Activated CD4-positive, alpha-beta T cell treated with anti-CD3 and anti-CD28 coated beads, Interleukin-2, amount 50 U/mL, for 16 hours (primary cell): ENCODE measurements around the gene MRPL44.
"Not testable (repeated sequence)": the region's sequence is repeated elsewhere in the genome, so short reads cannot be mapped to it uniquely, and the experiment has no call there.

ENCODE experiments used
- DNase-seq: peaks from one replicate; pipeline ENCODE4 v3.0.0-alpha.2; 2020

MRPL44 gene

GRCh38 chr2:223972656-223973102 lies 15.4 kb downstream of the MRPL44 start:
- no peak for DNase-seq

DNA sequence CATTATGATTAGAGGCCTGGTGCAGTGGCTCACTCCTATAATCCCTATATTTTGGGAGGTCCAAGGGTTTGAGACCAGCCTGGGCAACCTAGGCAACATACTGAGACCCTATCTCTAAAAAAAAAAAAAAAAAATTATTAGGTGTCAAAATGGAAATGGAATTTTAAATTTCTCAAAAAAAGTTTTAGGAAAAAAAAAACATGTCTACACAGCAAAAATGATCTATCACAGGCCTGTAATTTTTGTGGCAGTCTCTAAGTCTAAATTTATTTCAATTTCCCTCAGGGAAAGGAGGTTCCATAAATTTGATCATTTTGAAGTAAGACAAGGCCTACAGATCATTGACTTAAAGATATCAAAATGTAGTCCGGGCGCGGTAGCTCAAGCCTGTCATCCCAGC lies 16.3 kb downstream of the MRPL44 start:
- DNase-seq: no peak

DNA sequence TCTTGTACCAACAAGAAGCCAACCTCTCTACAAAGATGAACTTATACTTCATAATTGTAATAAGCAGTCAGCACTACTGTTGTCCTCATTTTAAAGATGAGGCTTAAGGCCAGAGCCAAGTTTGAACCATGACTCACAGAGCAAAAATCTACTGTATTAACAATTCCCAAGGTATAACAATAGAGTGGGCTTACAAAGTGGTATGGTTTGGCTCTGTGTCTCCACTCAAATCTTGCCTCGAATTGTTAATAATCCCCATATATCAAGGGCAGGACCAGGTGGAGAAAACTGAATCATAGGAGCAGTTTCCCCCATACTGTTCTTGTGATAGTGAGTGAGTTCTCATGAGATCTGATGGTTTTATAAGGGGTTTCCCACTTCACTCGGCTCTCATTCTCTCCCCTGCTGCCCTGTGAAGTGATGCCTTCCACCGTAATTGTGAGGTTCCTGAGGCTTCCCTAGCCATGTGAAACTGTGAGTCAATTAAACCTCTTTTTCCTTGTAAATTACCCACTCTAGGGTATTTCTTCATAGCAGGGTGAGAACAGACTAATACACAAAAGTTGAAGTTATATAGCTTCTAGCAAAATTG lies 19.5 kb downstream of the MRPL44 start:
- no peak for DNase-seq

DNA sequence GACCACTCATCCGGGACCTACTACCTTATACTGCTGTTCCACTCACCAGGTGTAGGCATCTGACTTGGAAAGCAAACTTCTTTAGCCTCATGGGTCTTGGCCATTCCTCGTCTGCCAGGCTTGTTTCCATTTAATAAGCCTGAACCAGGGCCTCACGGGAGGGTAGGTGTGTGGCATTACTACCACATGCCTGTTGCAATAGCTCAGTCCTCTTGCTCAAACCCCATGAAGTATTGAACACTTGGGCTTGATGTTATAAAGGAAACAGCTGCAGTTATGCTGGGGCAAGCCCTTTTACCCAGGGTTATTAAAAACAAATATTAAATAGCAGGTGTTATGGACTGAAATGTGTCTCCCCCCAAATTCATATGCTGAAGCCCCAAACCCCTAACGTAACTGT lies 21.2 kb downstream of the MRPL44 start:
- no peak for DNase-seq

DNA sequence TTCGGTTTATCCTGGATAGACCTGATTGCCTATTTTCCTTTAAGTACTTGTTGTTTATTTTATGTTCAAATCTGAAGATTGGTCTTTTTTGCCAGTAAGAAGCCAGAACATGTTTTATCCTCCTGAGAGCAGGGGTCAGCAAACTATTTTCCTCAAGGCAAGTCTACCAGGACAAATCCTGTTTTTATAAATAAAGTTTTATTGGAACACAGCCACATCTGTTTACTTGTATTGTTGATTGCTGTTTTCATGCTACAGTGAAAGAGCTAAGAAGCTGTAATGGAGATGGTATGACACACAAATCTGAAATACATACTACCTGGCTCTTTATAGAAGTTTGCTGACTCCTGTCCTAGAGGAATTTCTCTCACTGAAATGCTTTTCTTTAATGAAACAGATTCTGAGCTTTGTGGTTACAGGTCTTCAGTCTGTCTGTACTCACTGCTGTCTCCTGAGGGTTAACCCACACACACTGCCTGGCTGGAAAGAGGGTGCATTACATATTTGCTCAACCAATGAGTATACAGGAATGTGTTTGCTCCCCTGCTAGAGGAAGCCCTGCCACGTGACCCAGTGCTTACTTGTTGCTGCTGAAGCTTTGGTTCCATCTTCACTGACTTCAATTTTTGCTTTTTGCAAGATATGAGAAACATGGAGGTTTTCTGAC lies 22.6 kb downstream of the MRPL44 start:
- no peak for DNase-seq

DNA sequence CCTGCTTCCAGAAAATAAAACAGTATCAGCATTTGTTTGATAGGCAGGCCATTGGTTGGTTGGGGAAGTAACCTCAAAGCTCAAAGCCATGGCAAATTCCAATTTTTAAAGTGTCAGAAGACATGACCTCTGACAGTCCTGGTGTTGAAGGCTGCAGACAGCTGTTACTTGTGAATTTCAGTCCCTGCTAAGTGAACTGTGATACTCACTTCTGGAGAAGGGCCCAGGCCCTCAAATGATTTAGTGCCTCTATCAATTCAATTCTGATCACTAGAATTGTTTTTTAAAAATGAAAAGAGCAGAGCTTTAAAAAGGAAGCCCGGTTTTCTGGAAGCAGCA lies 23.1 kb downstream of the MRPL44 start:
- no peak for DNase-seq

DNA sequence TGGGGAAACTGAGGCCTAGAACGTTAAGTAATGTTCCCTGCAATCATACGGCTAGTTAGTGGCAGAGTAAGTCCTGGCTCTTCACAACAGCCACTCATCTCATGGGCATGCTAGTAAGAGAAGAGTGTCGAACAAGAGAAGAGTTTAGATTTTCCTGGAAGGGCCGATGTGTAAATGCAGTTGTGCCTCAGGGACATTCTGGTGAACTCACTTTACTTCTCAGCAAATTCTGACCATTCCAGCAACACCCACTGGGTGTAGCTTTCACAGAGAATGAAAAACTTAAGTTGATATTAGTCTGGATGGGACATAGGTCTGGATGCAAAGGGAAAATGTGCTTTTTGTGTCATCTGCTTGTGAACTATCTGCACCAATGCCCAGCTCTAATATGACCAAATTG lies 23.5 kb downstream of the MRPL44 start:
- DNase-seq: no peak

DNA sequence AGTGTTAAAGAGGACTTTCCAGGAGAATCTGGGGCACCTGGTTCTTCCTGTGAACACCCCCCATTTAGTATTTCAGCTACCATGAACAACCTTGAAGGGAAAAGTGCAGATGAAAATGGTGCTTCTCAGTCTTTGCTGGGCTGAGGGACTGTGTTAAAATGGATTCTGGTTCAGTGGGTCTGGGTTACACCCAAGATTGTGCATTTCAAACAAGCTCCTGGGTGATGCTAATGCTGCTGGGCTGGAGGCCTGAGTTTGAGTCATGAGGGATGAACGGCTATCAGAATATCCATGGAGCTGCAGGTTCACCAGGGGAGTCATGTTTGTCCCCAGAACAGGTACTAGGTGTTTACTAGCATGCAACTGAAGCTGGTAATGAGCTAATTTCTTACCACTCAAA lies 24.0 kb downstream of the MRPL44 start:
- no peak for DNase-seq

- DNase-seq: no peak
Measured at GRCh38 chr2:223989206-223989855, 32.1 kb downstream of the MRPL44 start.

GRCh38 chr2:223989856-223990232 lies 32.6 kb downstream of the MRPL44 start:
- DNase-seq: no peak

DNA sequence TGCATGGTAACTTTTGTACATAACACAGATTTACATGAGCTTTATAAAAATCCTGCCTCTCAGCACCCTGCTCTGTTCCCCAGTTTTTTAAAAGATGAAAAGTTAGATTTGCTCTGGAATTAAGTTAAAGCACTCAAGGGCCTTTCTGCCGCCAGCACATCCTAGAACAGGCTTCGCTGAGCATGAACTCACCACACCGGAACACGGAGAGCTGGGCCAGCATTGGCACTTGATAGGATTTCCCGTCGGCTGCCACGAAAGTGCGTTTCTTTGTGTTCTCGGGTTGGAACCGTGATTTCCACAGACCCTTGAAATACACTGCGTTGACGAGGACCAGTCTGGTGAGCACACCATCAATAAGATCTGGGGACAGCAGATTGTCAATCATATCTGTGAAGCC lies 34.3 kb downstream of the MRPL44 start:
- no peak for DNase-seq

DNA sequence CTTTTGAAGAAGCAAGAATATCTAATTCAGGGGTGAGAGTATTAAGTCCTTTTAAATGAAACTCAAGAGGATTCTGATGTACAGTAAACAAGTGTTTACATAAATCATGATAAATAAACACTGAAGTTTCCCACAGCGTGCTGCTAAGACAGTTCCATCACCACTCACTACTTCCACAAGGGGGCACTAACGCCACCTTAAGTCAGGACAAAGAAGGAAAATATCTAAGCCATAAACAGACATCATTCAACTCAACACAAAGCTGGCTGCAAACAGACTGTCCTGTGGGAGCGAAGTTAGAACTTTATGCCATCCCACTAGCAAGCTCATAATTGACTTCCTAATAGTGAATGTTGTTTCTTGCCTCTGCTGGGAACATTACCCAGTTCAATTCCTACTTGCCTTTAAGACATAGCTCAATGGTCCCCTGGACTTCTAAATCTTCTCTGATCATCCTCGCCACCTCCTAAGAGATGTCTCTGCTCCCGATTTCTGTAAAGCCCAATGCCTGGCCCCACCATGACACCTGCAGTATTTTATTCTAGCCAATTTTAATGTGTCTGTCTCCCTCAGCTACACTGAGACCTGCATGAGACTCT lies 36.5 kb downstream of the MRPL44 start:
- DNase-seq: peak; percentile 71

DNA sequence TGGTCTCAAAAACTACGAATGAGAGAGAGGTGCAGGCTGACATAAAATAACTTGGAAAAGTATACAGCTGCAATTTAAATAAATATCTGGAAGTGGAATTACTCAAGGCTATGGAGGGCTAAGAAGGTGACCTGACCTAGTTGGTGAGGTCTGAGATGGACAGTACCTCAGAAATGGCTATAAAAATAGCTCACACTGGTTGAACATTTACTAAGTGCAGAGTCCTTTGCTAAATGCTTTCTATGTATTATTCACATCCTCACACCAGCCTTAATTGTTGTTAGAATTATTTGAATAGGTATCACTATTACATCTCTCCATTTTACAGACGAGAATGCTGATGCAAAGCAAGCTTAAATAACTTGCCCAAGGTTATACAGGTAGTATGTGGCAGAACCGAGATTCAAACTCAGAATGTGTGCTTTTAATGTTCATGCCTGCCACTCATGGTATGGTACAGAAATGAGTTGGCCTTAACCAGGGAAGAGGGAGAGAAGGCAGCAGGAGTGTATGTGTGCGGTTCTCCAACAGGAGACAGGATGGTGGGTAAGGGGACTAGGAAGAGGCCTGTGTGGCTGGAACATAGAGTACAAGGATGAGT lies 37.4 kb downstream of the MRPL44 start:
- peak; percentile 45 for DNase-seq

GRCh38 chr2:223995569-223995968 lies 38.3 kb downstream of the MRPL44 start:
- DNase-seq: peak; percentile 36

GRCh38 chr2:223996391-223996790 lies 39.1 kb downstream of the MRPL44 start:
- DNase-seq: no peak

DNA sequence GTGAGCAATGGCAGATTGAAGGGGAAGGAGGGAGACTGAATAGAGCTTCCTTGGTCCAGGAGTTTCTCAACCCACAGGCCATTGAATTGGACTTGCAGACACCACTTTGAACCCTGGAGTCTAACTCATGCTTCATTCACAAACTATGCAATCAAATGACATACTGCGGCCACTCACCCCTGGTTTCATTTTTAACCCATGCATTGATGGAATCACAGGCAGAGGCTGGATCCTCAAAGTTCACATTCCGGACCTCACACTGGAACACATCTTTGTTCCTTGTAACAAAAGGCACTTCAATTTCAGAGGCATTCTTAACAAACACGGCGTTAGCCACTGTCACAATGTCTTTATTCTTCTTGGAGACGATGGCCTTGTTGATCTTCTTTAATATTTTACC lies 40.7 kb downstream of the MRPL44 start:
- DNase-seq: no peak

- no peak for DNase-seq
Measured at GRCh38 chr2:223998948-223999347, 41.7 kb downstream of the MRPL44 start.

GRCh38 chr2:223999862-224000261 lies 42.6 kb downstream of the MRPL44 start:
- DNase-seq: no peak

DNA sequence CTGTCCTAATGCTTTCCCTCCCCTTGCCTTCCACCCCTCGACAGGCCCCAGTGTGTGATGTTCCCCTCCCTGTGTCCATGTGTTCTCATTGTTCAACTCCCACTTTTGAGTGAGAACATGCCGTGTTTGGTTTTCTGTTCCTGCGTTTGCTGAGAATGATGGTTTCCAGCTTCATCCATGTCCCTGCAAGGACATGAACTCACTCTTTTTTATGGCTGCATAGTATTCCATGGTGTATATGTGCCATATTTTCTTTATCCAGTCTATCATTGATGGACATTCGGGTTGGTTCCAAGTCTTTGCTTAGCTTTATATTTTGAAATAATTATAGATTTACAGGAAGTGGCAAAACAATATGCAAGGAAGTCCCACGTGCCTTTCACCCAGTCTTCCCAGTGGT lies 43.4 kb downstream of the MRPL44 start:
- DNase-seq: not testable (repeated sequence)

GRCh38 chr2:224004105-224004695 lies 46.9 kb downstream of the MRPL44 start:
- no peak for DNase-seq

DNA sequence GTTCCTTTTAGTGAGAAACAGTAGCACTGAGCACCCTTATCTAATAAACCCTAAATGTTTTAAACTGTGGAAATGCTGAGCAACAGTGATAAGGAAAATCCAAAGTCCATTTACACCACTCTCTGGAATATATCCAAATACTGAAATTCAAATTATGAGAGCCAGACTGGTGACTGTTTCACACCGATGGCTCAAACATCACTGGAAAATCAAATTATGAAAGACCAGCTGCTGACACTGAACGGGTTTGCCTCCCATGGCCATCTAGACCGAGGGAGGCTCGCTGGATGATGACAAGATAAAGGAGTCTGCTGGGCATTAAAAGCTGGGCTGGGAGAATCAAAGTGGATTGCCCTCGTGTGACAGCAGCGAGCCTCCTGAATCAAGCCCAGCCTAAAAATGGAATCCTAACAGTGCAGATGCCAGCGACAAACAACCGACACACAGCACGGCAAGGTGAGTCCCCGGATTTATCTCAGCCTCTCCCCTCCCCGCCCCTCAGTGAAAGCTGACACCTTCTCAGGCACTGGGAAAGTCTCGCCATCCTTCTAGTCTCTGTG lies 51.5 kb downstream of the MRPL44 start:
- no peak for DNase-seq

GRCh38 chr2:224009605-224010315 lies 52.5 kb downstream of the MRPL44 start:
- DNase-seq: peak; percentile 16
